RCC 7860 (cell line): ENCODE data around the gene GREM2.
A peak's percentile ranks its signal among the peaks of the same experiment; 100 is the strongest.

Experiments
- DNase-seq: peaks from one replicate; pipeline ENCODE4 v3.0.0-alpha.2; 2015; ENCODE audit warnings: low spot score
- FAIRE-seq: peaks from 2 replicates; lab custom pipeline; 2012; peaks lifted over from hg19 to GRCh38; lab: Jason Lieb, UNC

Gene GREM2

DNA sequence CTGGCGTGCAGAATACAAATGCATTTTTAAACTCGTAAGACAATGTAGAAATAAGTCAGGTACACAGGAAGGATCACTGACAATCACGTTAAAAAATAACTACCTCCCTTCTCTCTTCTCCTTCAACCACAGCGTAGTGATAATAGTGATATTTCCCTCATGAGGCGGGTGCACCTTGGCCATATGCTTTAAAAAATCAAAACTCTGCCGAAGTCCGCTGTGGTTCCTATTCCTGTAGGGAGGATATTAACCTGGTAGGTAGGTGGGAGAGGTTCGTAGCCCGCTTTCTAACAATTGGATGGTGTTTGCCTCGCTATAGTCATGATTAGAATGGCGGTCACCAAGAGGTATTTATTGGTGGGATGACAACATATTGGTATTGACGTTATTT, 732 bp downstream of the GREM2 start:
- DNase-seq (no peak), FAIRE-seq (no peak)

- no peak for FAIRE-seq
These were observed 1.3 kb downstream of the GREM2 start for GRCh38 chr1:240610636-240611035.

GRCh38 chr1:240609527-240610060, 2.4 kb downstream of the GREM2 start:
- FAIRE-seq (no peak), DNase-seq (no peak)

More at GRCh38 chr1:240610636-240611035, 1.3 kb downstream of the GREM2 start:
- no peak for DNase-seq

DNA sequence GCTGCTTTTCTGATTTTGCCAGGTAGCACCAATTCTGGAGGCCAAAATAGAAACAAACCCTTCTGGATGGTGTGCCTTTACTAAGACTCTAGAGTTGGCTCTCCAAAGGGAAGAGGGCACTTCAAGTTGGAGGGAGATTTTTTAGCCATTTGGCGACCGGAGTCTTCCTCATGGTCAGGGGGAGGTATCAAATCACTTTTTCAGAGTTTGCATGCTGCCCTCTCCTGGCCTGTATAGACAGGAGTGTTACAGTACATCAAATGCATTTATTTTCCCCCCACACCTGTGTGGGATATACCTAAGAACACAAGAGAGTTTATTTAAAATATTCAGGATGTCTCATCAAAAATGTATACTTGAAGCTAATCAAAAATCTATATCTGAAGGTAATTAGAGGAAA, 3.2 kb downstream of the GREM2 start:
- DNase-seq (no peak), FAIRE-seq (no peak)

- DNase-seq (no peak), FAIRE-seq (no peak)
These were observed 4.9 kb downstream of the GREM2 start for GRCh38 chr1:240607006-240607405.

- DNase-seq (no peak), FAIRE-seq (no peak)
These were observed 9.8 kb downstream of the GREM2 start for GRCh38 chr1:240602189-240602588.

DNA sequence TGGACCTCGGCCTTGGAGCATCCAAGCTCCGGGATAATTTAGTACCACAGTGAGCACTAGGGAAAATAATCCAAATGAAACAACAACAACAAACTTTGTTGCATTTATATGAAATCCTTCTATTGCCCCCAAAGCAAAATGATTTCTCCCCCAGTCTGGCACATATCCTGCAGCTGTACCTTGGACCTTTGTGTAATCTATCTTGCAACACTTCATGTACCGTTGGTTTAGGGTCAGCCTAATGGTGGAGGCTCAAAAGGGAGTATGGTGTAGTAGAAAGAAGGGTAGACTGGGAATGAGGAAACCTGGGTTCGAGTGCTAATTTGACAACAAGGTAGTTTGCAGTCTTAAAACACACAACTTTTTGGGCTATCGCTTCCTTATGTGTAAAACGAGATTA, 12.1 kb downstream of the GREM2 start:
- DNase-seq (no peak), FAIRE-seq (no peak)

DNA sequence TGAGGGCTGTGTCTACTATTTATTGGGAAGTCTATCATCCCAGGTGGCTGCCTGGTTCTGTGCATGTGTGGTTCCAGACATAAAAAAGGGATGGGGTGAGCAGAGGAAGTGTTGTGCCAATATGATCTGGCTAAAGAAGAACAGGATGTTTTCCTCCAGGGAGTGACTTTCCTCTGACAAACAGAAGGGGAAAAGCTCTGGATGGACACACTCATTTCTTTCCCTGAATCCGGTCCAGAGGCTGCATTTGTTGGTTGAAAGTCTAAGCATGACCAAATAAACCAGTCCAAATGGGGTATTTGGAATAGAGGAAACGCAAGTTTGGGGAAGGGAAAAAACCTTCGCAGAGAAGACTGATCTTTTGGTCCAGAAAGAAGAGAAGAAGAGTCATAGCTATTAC, 12.7 kb downstream of the GREM2 start:
- DNase-seq (no peak), FAIRE-seq (no peak)

DNA sequence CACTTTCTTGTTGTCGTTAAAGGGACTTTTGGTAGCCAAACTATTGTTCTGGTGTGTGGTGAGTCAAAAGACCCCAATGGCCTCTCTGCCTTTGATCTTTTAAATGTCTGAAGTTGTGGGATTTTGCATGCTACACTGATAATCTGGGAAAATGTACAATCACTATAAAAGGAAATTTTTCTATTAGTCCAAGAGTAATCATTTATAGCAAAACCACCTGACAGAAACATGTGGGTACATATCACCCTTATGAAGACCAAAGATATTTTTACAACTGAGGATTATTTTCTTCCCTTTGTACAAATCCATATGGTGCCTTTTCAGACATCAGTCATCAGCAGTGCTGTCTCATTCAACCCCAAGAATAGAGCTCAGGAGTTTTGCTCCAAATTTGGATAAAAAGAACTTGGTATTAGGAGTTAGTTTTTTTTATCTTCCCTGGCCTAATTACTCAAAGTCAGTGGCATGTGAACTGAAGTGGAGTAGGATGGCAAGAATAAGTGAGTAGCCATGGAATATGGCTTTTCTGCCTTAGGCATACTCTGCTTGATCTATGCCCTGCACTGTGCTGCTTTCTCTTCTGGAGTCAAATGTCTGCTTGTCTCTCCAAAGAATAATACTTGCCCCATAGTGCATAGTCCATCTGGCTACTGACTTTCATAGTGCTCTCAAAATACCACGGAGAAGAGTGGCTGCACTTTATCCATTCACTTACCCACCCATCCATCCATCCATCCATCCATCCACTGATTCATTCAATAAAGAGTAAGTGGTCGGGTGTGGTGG, 13.5 kb downstream of the GREM2 start:
- DNase-seq: no peak
- no peak for FAIRE-seq

GRCh38 chr1:240597153-240597745, 14.7 kb downstream of the GREM2 start:
- DNase-seq (no peak), FAIRE-seq (no peak)

DNA sequence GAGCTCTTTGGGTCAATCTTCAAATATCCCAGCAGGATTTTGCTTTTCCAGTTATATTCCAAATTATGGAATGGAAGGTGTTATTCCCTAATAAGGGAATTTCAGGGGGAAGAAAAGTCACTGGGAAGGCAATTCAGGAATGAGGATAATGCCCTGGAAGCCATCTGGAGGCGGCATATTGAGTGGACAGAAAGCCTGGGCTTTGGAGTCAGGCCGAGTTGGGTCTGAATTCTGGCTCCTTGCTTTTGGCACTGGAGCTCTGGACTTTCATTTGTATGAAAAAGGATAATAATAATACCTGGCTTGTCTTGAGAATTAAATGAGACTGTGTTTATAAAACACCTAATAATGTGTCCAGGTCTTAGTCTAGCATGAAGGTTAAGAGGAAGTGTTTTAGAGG, 16.5 kb downstream of the GREM2 start:
- FAIRE-seq: no peak
- DNase-seq: no peak

DNA sequence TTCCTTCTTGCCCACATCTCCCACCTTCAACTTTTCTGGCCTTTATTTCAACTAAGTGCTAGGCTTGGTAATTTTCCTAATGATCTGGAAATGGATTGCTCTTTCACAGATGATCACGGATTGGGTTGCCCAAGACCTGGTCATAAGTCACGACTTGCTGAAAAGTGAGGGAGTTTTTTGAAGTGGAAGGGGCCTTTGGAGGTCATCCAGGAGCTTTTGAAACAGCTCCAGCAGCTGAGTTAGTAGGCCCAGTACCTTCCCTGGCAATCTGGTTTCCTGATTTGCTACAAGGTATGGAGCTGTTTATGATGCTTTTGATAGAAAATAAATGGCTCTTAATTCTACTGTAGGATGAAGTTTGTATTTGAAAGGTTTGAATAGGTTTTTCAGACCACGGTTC, 20.4 kb downstream of the GREM2 start:
- DNase-seq (no peak), FAIRE-seq (no peak)

DNA sequence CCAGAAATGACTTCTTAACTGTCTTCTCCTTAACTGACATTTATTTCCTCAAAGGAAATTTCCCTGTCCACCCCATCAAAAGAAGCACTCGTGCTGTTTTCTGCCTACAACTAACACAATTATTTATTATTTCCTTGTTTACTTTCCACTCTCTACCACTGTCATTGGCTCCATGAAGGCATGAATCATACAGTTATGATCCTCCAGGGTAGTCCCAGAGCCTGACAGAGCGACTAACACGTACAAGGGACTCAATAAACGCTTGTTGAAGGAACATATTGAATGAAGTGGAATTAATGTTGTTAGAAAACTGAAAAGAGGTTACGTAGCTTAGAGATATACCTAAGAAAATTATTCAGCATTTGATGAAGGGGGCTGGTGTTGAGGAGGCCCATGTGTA, 20.9 kb downstream of the GREM2 start:
- FAIRE-seq: no peak
- DNase-seq: no peak

GRCh38 chr1:240589585-240590110, 22.3 kb downstream of the GREM2 start:
- DNase-seq (no peak), FAIRE-seq (no peak)

GRCh38 chr1:240586006-240586405, 25.9 kb downstream of the GREM2 start:
- no peak for FAIRE-seq
- no peak for DNase-seq

GRCh38 chr1:240582953-240583352, 29.0 kb downstream of the GREM2 start:
- DNase-seq: no peak
- peak; percentile 14 for FAIRE-seq

DNA sequence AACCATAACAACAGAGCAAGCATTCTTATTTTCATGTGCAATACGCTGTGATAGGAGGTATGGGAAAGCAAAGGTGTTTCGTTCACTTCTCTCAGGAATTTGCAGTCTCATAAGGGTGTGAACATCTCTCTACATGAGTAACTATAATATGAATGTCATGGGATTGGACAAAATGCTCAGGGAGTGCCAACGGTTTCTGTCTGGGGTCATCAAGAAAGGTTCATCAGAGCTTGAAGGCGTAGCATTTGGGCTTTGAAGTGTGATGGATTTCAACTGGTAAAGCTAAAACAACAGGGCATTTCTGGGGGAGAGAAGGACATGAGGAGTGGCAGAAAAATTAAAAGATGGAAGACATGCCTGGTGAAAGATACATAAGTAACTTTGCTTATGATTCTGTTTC, 32.4 kb downstream of the GREM2 start:
- no peak for DNase-seq
- no peak for FAIRE-seq

- FAIRE-seq (no peak), DNase-seq (no peak)
These were observed 34.9 kb downstream of the GREM2 start for GRCh38 chr1:240577095-240577494.

- DNase-seq: no peak
- no peak for FAIRE-seq
These were observed 35.8 kb downstream of the GREM2 start for GRCh38 chr1:240575981-240576662.

DNA sequence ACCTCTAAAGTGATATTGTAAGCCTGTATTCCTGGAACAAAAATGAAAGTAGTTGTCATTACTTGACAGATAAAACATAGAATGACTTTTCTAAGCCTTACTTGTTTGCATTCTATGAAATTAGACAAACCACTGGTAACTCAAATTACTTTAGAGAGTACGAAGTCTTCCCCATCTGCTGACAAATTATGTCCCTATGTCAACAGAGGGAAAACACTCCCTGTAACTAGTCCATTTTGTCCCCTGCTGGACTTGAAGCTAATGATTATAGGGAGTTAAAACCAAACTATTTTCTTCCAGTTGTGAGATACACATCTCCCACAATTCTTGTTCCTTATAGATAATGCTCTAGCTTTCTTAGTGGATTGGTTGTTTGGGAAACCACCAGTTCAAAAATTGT, 39.6 kb downstream of the GREM2 start:
- DNase-seq (no peak), FAIRE-seq (no peak)

- FAIRE-seq: no peak
- DNase-seq: no peak
These were observed 40.2 kb downstream of the GREM2 start for GRCh38 chr1:240571782-240572181.

- DNase-seq: no peak
- no peak for FAIRE-seq
These were observed 44.9 kb downstream of the GREM2 start for GRCh38 chr1:240567066-240567465.
